Liver (tissue), 9 donors: ENCODE results near the gene GLS. TPM values are rescaled to one million over a fixed set of nuclear protein-coding genes. Genes with fewer than 3 reads are reported as not detected.

ENCODE experiments used
- DNase-seq: peaks from one replicate; pipeline ENCODE4 v3.0.0-alpha.2; 2017; ENCODE audit warnings: low spot score
- H3K27ac ChIP-seq, 2 donors: one replicate each; pipeline ENCODE4 v1.7.0; 2013; ENCODE audit warnings: inconsistent platforms in 2 of 2, low read length in 2 of 2, control low read depth in 1 of 2, low read depth in 1 of 2, mild to moderate bottlenecking in 1 of 2
- H3K27me3 ChIP-seq, 4 donors: one replicate each; pipeline versions ENCODE4 v1.6.1 to v1.7.0; 2013; ENCODE audit warnings: low read length in 3 of 4, inconsistent platforms in 1 of 4, mild to moderate bottlenecking in 1 of 4, moderate library complexity in 1 of 4; ENCODE audit not compliant: control insufficient read depth in 4 of 4, insufficient read depth in 4 of 4
- H3K36me3 ChIP-seq, 4 donors: one replicate each; pipeline versions ENCODE4 v1.6.1 to v1.7.0; 2013; ENCODE audit warnings: low read length in 3 of 4, mild to moderate bottlenecking in 3 of 4, low read depth in 1 of 4, moderate library complexity in 1 of 4; ENCODE audit not compliant: control insufficient read depth in 4 of 4, insufficient read depth in 3 of 4
- H3K4me1 ChIP-seq, 4 donors: one replicate each; pipeline versions ENCODE4 v1.6.1 to v1.7.0; 2013; ENCODE audit warnings: low read length in 3 of 4, mild to moderate bottlenecking in 3 of 4, moderate library complexity in 1 of 4; ENCODE audit not compliant: control insufficient read depth in 4 of 4, insufficient read depth in 4 of 4
- H3K4me3 ChIP-seq, 3 donors: one replicate each; pipeline versions ENCODE4 v1.6.1 to v1.7.0; 2013; ENCODE audit warnings: low read length in 3 of 3, control low read depth in 1 of 3, low read depth in 1 of 3, mild to moderate bottlenecking in 1 of 3
- H3K9ac ChIP-seq, 2 donors: one replicate each; pipeline ENCODE4 v1.7.0; 2013; ENCODE audit warnings: low read length in 2 of 2, mild to moderate bottlenecking in 2 of 2, moderate library complexity in 2 of 2, control low read depth in 1 of 2, low read depth in 1 of 2
- H3K9me3 ChIP-seq, 4 donors: one replicate each; pipeline versions ENCODE4 v1.6.1 to v1.7.0; 2013; ENCODE audit warnings: low read length in 3 of 4; ENCODE audit not compliant: control insufficient read depth in 4 of 4
- ATF3 ChIP-seq: IDR thresholded peaks from 2 replicates; pipeline ENCODE4 v1.6.1; 2016; ENCODE audit warnings: antibody characterized with exemption
- CTCF ChIP-seq: fragments of 150-350 bp; IDR thresholded peaks from 2 replicates; pipeline ENCODE4 v1.5.1; 2017; ENCODE audit warnings: improper control_type of control experiment, low read depth, low read length; ENCODE audit not compliant: missing input control
- EGR1 ChIP-seq, 2 donors: IDR thresholded peaks; 2 replicates each; pipeline ENCODE4 v1.6.1; 2016 to 2018; ENCODE audit warnings: antibody characterized with exemption in 2 of 2, low read depth in 2 of 2
- FOXA1 ChIP-seq: IDR thresholded peaks from 2 replicates; pipeline ENCODE4 v1.6.1; 2016; ENCODE audit warnings: antibody characterized with exemption
- FOXA2 ChIP-seq: IDR thresholded peaks from 2 replicates; pipeline ENCODE4 v1.6.1; 2016; ENCODE audit warnings: antibody characterized with exemption
- GABPA ChIP-seq, 2 donors: IDR thresholded peaks in 1 of 2; conservative IDR thresholded peaks in 1 of 2; 2 replicates each; pipeline ENCODE4 v1.6.1; 2016; ENCODE audit warnings: antibody characterized with exemption in 2 of 2, mild to moderate bottlenecking in 1 of 2, moderate library complexity in 1 of 2
- HNF4A ChIP-seq, 2 donors: conservative IDR thresholded peaks; 2 replicates each; pipeline ENCODE4 v1.6.1; 2016; ENCODE audit warnings: antibody characterized with exemption in 2 of 2, mild to moderate bottlenecking in 2 of 2
- HNF4G ChIP-seq: IDR thresholded peaks from 2 replicates; pipeline ENCODE4 v1.6.1; 2016; ENCODE audit warnings: antibody characterized with exemption
- JUND ChIP-seq, 2 donors: IDR thresholded peaks; 2 replicates each; pipeline ENCODE4 v1.6.1; 2016; ENCODE audit warnings: antibody characterized with exemption in 2 of 2
- MAX ChIP-seq: IDR thresholded peaks from 2 replicates; pipeline ENCODE4 v1.6.1; 2016; ENCODE audit warnings: antibody characterized with exemption
- NR2F2 ChIP-seq: IDR thresholded peaks from 2 replicates; pipeline ENCODE4 v1.6.1; 2016; ENCODE audit warnings: antibody characterized with exemption
- RAD21 ChIP-seq, 2 donors: IDR thresholded peaks; 2 replicates each; pipeline ENCODE4 v1.6.1; 2016; ENCODE audit warnings: antibody characterized with exemption in 2 of 2, mild to moderate bottlenecking in 2 of 2
- REST ChIP-seq: IDR thresholded peaks from 2 replicates; pipeline ENCODE4 v1.6.1; 2016; ENCODE audit warnings: antibody characterized with exemption, mild to moderate bottlenecking
- RXRA ChIP-seq, 2 donors: IDR thresholded peaks; 2 replicates each; pipeline ENCODE4 v1.6.1; 2017 to 2018; ENCODE audit warnings: antibody characterized with exemption in 2 of 2, mild to moderate bottlenecking in 1 of 2
- SP1 ChIP-seq: IDR thresholded peaks from 2 replicates; pipeline ENCODE4 v1.6.1; 2018; ENCODE audit warnings: antibody characterized with exemption, mild to moderate bottlenecking
- TAF1 ChIP-seq: conservative IDR thresholded peaks from 2 replicates; pipeline ENCODE4 v1.6.1; 2016; ENCODE audit warnings: antibody characterized with exemption, mild to moderate bottlenecking
- YY1 ChIP-seq: IDR thresholded peaks from 2 replicates; pipeline ENCODE4 v1.6.1; 2016; ENCODE audit warnings: antibody characterized with exemption, mild to moderate bottlenecking
- ZBTB33 ChIP-seq: IDR thresholded peaks from 2 replicates; pipeline ENCODE4 v1.6.1; 2016; ENCODE audit warnings: antibody characterized with exemption
- WGBS: extraction: QIAGEN DNeasy Blood & Tissue Kit; methylation state at CpG from one replicate; pipeline ENCODE4 v1.1.7; 2013; 5-methylcytosine and 5-hydroxymethylcytosine counted together
- polyA plus RNA-seq, 2 donors: library from polyadenylated mRNA; stranded (reverse) in 1 of 2; unstranded in 1 of 2; fragments of 200-250 nt in 1 of 2; fragments of >200 nt in 1 of 2; fragmentation: Nextera tagmentation in 1 of 2; extraction: Ambion mirVana in 1 of 2; gene quantifications; one replicate each; pipeline versions ENCODE4 v1.2.1 to v1.2.3, GENCODE V29; 2013 to 2015
- total RNA-seq, 2 donors: library from RNA; depleted of rRNA; stranded (reverse); fragments of >200 nt; gene quantifications; one replicate each; pipeline ENCODE4 v1.2.3, GENCODE V29; 2014
- donor health status: healthy.
- donor health status: healthy.
- donor health status: healthy.
- donor health status: healthy.
- donor health status: healthy.

GLS gene
- total and polyA plus RNA-seq, 4 donors = 4.3 to 38.6 (median 16.5) TPM

GRCh38 chr2:191006997-191007783, 126.6 kb downstream of the GLS start:
- H3K4me3 ChIP-seq = no peak overlapping the region
- H3K4me1 ChIP-seq = peaks cover 0 to 14% (median 7%) of the 10 kb centered on the region in 4 donors
- no peak overlapping the region for H3K27ac ChIP-seq
- DNase-seq = no peak
- 94% methylated on average over 4 of the region's 4 CpGs for WGBS
- TF ChIP-seq RAD21 (IDR thresholded peaks at IDR 0.05) = no peak
- no peak for TF ChIP-seq YY1
- no peak for TF ChIP-seq ZBTB33
- no peak for TF ChIP-seq EGR1 (IDR thresholded peaks at IDR 0.05; ENCODE audit: low read depth in 2 of 2)
- no peak for TF ChIP-seq HNF4A (conservative IDR thresholded peaks at IDR 0.05)
- no peak for TF ChIP-seq TAF1
- no peak for TF ChIP-seq HNF4G
- TF ChIP-seq MAX = no peak
- TF ChIP-seq FOXA2 = no peak
- TF ChIP-seq SP1 = no peak
- TF ChIP-seq NR2F2 = no peak
- no peak for TF ChIP-seq REST
- no peak for TF ChIP-seq FOXA1
- TF ChIP-seq JUND (IDR thresholded peaks at IDR 0.05) = no peak
- TF ChIP-seq ATF3 = no peak
- TF ChIP-seq RXRA (IDR thresholded peaks at IDR 0.05) = no peak
- no peak for TF ChIP-seq GABPA (IDR thresholded peaks at IDR 0.05 in 1 of 2, conservative IDR thresholded peaks at IDR 0.05 in 1 of 2)
- no peak for TF ChIP-seq CTCF
- H3K36me3 ChIP-seq = peaks cover 22 to 79% (median 69%) of the 10 kb centered on the region in 4 donors
- no peaks in the 10 kb centered on the region for H3K9me3 ChIP-seq
- no peaks in the 10 kb centered on the region for H3K27me3 ChIP-seq
- no peak overlapping the region for H3K9ac ChIP-seq
